ENCODE data around the gene ANGPTL2. TPM values are rescaled to one million over a fixed set of nuclear protein-coding genes. Genes with fewer than 3 reads are reported as not detected.

Gene ANGPTL2
- polyA plus RNA-seq, 1 of the 3 experiments (the other 2 are of a cell fraction) = 12.3 TPM

- WGBS (ENCODE audit: low lambda C conversion rate) = 94% methylated on average over 7 of the region's 7 CpGs
- Histone ChIP-seq H3K27ac (ENCODE audit: low read depth in 2 of 2, low read length in 1 of 2) (no peak overlapping the region; a peak in 1 of 4 replicates), H2AFZ (ENCODE audit: low read depth) (no peak overlapping the region), H3K79me2 (ENCODE audit: insufficient read depth) (no peaks in the 10 kb centered on the region), H3K9me2 (no peaks in the 10 kb centered on the region), H3K9me3 (no peaks in the 10 kb centered on the region), H3F3A (replicated peaks; ENCODE audit: insufficient read depth) (no peaks in the 10 kb centered on the region), H3K9ac (no peak overlapping the region), H3K4me3 (ENCODE audit: low read depth in 2 of 2, low read length in 1 of 2) (no peak overlapping the region), H4K20me1 (ENCODE audit: insufficient read depth) (no peaks in the 10 kb centered on the region), H3K4me1 (ENCODE audit: control insufficient read depth in 1 of 2, insufficient read depth in 2 of 2, low read depth in 1 of 2, low read length in 1 of 2) (peaks cover 0 to 5% of the 10 kb centered on the region in 2 experiments; a peak in 1 of 4 replicates), H3K27me3 (ENCODE audit: insufficient read depth) (no peaks in the 10 kb centered on the region), H3K4me2 (no peak overlapping the region), H3K36me3 (replicated peaks in 1 of 2; ENCODE audit: control insufficient read depth in 1 of 2, insufficient read depth in 2 of 2, low read length in 1 of 2) (no peaks in the 10 kb centered on the region)
- ChIA-PET CTCF (interaction anchor here (1.7 kb wide), 1 partner anchor 15 kb away, joined by 3 read pairs; no protein-coding TSS in a partner anchor), POLR2A (no interaction called here)
- no peak for DNase-seq
- no peak for TF ChIP-seq ZBTB33 (IDR thresholded peaks at IDR 0.05; ENCODE audit: borderline replicate concordance, low read depth)
- no peak for TF ChIP-seq USF2 (IDR thresholded peaks at IDR 0.05; ENCODE audit: borderline replicate concordance, low read depth, low read length)
- no peak for TF ChIP-seq NFIC (IDR thresholded peaks at IDR 0.05; ENCODE audit: borderline replicate concordance)
- no peak for TF ChIP-seq MXI1 (IDR thresholded peaks at IDR 0.05; ENCODE audit: low read depth, low read length)
- TF ChIP-seq JUND (IDR thresholded peaks at IDR 0.05) = no peak
- TF ChIP-seq ELF1 (IDR thresholded peaks at IDR 0.05) = no peak
- no peak for TF ChIP-seq FOSL2 (IDR thresholded peaks at IDR 0.05; ENCODE audit: borderline replicate concordance, low read depth)
- TF ChIP-seq CHD2 (IDR thresholded peaks at IDR 0.05; ENCODE audit: low read length, partially characterized antibody) = no peak
- TF ChIP-seq YY1 (IDR thresholded peaks at IDR 0.05; ENCODE audit: low read depth) = no peak
- TF ChIP-seq SIN3A (IDR thresholded peaks at IDR 0.05; ENCODE audit: borderline replicate concordance, low read depth, low read length) = no peak
- TF ChIP-seq TEAD4 (IDR thresholded peaks at IDR 0.05; ENCODE audit: borderline replicate concordance, insufficient read depth) = no peak
- no peak for TF ChIP-seq CTCF (IDR thresholded peaks at IDR 0.05)
- TF ChIP-seq IRF3 (IDR thresholded peaks at IDR 0.05; ENCODE audit: low read depth, low read length) = no peak
- TF ChIP-seq RAD21 (IDR thresholded peaks at IDR 0.05; ENCODE audit: low read length) = no peak
- no peak for TF ChIP-seq POLR2AphosphoS5 (IDR thresholded peaks at IDR 0.05; ENCODE audit: low read depth, low read length)
- no peak for TF ChIP-seq RFX5 (IDR thresholded peaks at IDR 0.05; ENCODE audit: low read length)
- no peak for TF ChIP-seq RCOR1 (IDR thresholded peaks at IDR 0.05; ENCODE audit: low read length)
- TF ChIP-seq FOXJ3 (CRISPR knock-in tag; IDR thresholded peaks at IDR 0.05) = no peak
- TF ChIP-seq NRF1 (IDR thresholded peaks at IDR 0.05; ENCODE audit: low read depth, low read length) = no peak
These were observed 64.3 kb downstream of the ANGPTL2 start for GRCh38 chr9:127058011-127058644.

Data from SK-N-SH (cell line).